K562 (cell line): ENCODE measurements around the gene PDE6B. TPM values are rescaled to one million over a fixed set of nuclear protein-coding genes. Genes with fewer than 3 reads are reported as not detected.
A peak's percentile ranks its signal among the peaks of the same experiment; 100 is the strongest.

Experiments
- EGR1 ChIP-seq: fragments of 450-650 bp; conservative IDR thresholded peaks from 2 replicates; pipeline ENCODE4 v1.6.1; 2017; ENCODE audit warnings: mild to moderate bottlenecking
- MYC ChIP-seq, 2 experiments: fragments of 250-450 bp in 1 of 2; sonication (Bioruptor Pico) in 1 of 2; IDR thresholded peaks; 2 replicates each; pipeline versions ENCODE4 v1.5.1 to v1.6.1; 2012 to 2021; ENCODE audit warnings: low read depth in 2 of 2, borderline replicate concordance in 1 of 2, improper control_type of control experiment in 1 of 2, low read length in 1 of 2, mild to moderate bottlenecking in 1 of 2, moderate library complexity in 1 of 2
- POLR2G ChIP-seq: fragments of 200-400 bp; formaldehyde crosslinking; IDR thresholded peaks from 2 replicates; pipeline ENCODE4 v1.6.1; 2017; ENCODE audit warnings: low read depth, mild to moderate bottlenecking, antibody characterized with exemption, low read length, moderate library complexity
- RBBP5 ChIP-seq: fragments of 200-600 bp; sonication (generic); IDR thresholded peaks from 2 replicates; pipeline ENCODE4 v1.6.1; 2012; ENCODE audit warnings: borderline replicate concordance, mild to moderate bottlenecking, low read length, control low read depth, inconsistent platforms; ENCODE audit not compliant: insufficient read depth, poor library complexity, severe bottlenecking
- RBFOX2 ChIP-seq: fragments of 200-400 bp; formaldehyde crosslinking; IDR thresholded peaks from 2 replicates; pipeline ENCODE4 v1.6.1; 2017; ENCODE audit warnings: low read depth, mild to moderate bottlenecking, low read length, moderate library complexity
- ZNF146 ChIP-seq: IDR thresholded peaks from one replicate; pipeline ENCODE4 v1.6.1; 2018; ENCODE audit warnings: missing compliant biosample characterization; ENCODE audit not compliant: unreplicated experiment
- ZNF717 ChIP-seq: fragments of 250-450 bp; sonication (Bioruptor Pico); IDR thresholded peaks from 2 replicates; pipeline ENCODE4 v1.5.0; 2021
- polyA plus RNA-seq, 8 experiments: library from polyadenylated mRNA; depleted of rRNA in 4 of 8; stranded (reverse) in 5 of 8; unstranded in 3 of 8; fragments of >200 nt; fragmentation: Nextera tagmentation in 2 of 8; fragmentation: Illumina TruSeq in 1 of 8; extraction: Ambion mirVana in 2 of 8; extraction: Trizol in 1 of 8; gene quantifications; 2 replicates each; pipeline versions ENCODE4 v1.2.1 to v1.2.3, GENCODE V29; 2011 to 2014; ENCODE audit warnings: inconsistent platforms in 1 of 8, missing spikeins in 1 of 8
- total RNA-seq, 7 experiments: library from RNA; depleted of rRNA in 6 of 7; stranded (reverse); fragments of >200 nt in 6 of 7; fragmentation: Illumina TruSeq in 2 of 7; extraction: Trizol in 2 of 7; gene quantifications; 2 replicates each; pipeline versions ENCODE4 v1.2.1 to v1.2.3, GENCODE V29; 2011 to 2021; ENCODE audit warnings: low replicate concordance in 1 of 7
- TF ChIP-seq, protein P1 (sequence below): IDR thresholded peaks from 2 replicates; pipeline ENCODE4 v1.6.1; 2011; ENCODE audit warnings: borderline replicate concordance, low read depth, mild to moderate bottlenecking, moderate library complexity, low read length; ENCODE audit not compliant: insufficient read depth, poor library complexity, severe bottlenecking
- TF ChIP-seq, protein P2 (sequence below), 2 experiments: fragments of 450-650 bp; conservative IDR thresholded peaks; 2 replicates each; pipeline ENCODE4 v1.6.1; 2017; ENCODE audit warnings: mild to moderate bottlenecking in 2 of 2, moderate library complexity in 2 of 2
- TF ChIP-seq, protein P3 (sequence below), 2 experiments: fragments of 450-650 bp in 1 of 2; sonication (generic) in 1 of 2; formaldehyde crosslinking in 1 of 2; IDR thresholded peaks; 2 replicates each; pipeline versions ENCODE4 v1.7.1 to v1.9.0; 2016 to 2022; ENCODE audit warnings: inconsistent platforms in 1 of 2, mild to moderate bottlenecking in 1 of 2, missing genetic modification reagents in 1 of 2
- TF ChIP-seq, protein P4 (sequence below): sonication (generic); formaldehyde crosslinking; IDR thresholded peaks from 2 replicates; pipeline ENCODE4 v1.9.0; 2022; ENCODE audit warnings: mild to moderate bottlenecking, missing genetic modification reagents

The PDE6B gene
- total and polyA plus RNA-seq, 9 of the 15 experiments (the other 6 are each of a cell fraction or from before 2014, with no cell fraction given): 0.04 TPM; not detected in 8

DNA sequence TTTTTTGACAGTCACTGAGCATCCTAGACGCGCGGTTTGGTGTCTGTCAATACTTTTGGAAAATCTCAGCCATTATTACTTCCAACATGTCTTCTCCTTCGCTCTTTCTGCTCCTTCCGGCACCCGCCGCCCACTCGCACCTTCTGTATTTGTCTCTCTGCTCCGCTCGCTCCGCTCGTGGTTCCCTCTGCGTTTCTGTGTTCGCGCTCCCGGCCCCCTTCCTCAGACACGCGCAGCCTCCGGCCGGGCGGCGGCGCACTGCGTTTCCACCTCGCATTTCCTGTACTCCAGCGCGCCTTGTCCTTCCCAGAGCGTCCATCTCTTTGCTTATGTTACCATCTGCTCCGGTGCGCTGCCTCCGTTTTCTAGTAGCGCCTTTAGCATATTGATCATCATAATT is 21.1 kb downstream of the PDE6B start (continued):
- TF ChIP-seq, protein P1, sequence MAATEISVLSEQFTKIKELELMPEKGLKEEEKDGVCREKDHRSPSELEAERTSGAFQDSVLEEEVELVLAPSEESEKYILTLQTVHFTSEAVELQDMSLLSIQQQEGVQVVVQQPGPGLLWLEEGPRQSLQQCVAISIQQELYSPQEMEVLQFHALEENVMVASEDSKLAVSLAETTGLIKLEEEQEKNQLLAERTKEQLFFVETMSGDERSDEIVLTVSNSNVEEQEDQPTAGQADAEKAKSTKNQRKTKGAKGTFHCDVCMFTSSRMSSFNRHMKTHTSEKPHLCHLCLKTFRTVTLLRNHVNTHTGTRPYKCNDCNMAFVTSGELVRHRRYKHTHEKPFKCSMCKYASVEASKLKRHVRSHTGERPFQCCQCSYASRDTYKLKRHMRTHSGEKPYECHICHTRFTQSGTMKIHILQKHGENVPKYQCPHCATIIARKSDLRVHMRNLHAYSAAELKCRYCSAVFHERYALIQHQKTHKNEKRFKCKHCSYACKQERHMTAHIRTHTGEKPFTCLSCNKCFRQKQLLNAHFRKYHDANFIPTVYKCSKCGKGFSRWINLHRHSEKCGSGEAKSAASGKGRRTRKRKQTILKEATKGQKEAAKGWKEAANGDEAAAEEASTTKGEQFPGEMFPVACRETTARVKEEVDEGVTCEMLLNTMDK: peak; percentile 87
- TF ChIP-seq EGR1 (peak; percentile 37), MYC (IDR thresholded peaks at IDR 0.05; ENCODE audit: low read depth, low read length) (0 out of 2 replicates have a peak, but pooled peaks have one; percentile 45), MYC (CRISPR knock-in tag; IDR thresholded peaks at IDR 0.05; ENCODE audit: borderline replicate concordance, low read depth) (no peak), RBBP5 (no peak), POLR2G (peak; percentile 51), ZNF146 (CRISPR knock-in tag) (no peak), RBFOX2 (peak; percentile 50; the same call in 1 of the 2 replicates), ZNF717 (CRISPR knock-in tag) (no peak)
- TF ChIP-seq, protein P2, sequence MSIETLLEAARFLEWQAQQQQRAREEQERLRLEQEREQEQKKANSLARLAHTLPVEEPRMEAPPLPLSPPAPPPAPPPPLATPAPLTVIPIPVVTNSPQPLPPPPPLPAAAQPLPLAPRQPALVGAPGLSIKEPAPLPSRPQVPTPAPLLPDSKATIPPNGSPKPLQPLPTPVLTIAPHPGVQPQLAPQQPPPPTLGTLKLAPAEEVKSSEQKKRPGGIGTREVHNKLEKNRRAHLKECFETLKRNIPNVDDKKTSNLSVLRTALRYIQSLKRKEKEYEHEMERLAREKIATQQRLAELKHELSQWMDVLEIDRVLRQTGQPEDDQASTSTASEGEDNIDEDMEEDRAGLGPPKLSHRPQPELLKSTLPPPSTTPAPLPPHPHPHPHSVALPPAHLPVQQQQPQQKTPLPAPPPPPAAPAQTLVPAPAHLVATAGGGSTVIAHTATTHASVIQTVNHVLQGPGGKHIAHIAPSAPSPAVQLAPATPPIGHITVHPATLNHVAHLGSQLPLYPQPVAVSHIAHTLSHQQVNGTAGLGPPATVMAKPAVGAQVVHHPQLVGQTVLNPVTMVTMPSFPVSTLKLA (conservative IDR thresholded peaks at IDR 0.05): peak in 1 of 2 experiments; percentile 42; a peak in 1 of 4 replicates
- TF ChIP-seq, protein P3, sequence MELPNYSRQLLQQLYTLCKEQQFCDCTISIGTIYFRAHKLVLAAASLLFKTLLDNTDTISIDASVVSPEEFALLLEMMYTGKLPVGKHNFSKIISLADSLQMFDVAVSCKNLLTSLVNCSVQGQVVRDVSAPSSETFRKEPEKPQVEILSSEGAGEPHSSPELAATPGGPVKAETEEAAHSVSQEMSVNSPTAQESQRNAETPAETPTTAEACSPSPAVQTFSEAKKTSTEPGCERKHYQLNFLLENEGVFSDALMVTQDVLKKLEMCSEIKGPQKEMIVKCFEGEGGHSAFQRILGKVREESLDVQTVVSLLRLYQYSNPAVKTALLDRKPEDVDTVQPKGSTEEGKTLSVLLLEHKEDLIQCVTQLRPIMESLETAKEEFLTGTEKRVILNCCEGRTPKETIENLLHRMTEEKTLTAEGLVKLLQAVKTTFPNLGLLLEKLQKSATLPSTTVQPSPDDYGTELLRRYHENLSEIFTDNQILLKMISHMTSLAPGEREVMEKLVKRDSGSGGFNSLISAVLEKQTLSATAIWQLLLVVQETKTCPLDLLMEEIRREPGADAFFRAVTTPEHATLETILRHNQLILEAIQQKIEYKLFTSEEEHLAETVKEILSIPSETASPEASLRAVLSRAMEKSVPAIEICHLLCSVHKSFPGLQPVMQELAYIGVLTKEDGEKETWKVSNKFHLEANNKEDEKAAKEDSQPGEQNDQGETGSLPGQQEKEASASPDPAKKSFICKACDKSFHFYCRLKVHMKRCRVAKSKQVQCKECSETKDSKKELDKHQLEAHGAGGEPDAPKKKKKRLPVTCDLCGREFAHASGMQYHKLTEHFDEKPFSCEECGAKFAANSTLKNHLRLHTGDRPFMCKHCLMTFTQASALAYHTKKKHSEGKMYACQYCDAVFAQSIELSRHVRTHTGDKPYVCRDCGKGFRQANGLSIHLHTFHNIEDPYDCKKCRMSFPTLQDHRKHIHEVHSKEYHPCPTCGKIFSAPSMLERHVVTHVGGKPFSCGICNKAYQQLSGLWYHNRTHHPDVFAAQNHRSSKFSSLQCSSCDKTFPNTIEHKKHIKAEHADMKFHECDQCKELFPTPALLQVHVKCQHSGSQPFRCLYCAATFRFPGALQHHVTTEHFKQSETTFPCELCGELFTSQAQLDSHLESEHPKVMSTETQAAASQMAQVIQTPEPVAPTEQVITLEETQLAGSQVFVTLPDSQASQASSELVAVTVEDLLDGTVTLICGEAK (IDR thresholded peaks at IDR 0.05): peak; percentile 63; the same call in 1 of the 2 replicates
- TF ChIP-seq, protein P3 (CRISPR knock-in tag; IDR thresholded peaks at IDR 0.05): no peak
- TF ChIP-seq, protein P4, sequence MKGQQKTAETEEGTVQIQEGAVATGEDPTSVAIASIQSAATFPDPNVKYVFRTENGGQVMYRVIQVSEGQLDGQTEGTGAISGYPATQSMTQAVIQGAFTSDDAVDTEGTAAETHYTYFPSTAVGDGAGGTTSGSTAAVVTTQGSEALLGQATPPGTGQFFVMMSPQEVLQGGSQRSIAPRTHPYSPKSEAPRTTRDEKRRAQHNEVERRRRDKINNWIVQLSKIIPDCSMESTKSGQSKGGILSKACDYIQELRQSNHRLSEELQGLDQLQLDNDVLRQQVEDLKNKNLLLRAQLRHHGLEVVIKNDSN: no peak
